DMS79 treated with DMSO at 0.1 percent for 48 hours (cell line): ENCODE data around the gene MAP4K3.

Experiments
- DNase-seq: peaks from one replicate; lab custom pipeline; 2025; lab: John Stamatoyannopoulos, UW

MAP4K3 gene

DNA sequence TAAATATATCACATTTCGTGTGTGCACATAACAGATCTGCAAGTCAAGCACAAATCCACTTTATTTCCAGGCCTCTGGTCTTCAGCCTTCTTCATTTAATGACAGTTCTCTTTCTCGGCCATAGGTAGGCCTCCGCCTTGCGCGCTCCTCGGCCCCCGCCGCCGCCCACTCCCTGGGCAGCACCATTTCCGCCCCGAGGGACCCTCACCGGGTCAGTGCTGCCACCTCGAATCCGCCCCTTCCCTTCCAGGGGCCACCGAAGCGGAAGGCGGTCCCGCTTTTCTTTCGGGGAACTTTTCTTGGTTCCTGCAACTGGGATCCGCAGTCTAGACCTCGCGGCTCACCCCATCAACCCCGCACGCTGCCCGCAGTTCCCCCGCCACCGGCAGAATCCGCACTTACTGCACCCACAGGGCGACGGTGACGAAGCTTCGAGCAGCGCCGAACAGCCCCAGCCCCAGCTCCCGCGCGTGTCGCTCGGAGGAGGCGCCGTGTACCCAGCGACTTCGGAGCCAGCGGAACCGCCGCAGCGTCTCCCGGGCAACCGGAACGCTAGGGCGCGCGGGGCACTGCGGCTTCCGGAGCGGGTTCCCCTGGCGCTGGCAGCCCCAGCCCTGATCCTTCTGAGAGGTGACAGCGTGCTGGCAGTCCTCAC lies 193.5 kb downstream of the MAP4K3 start, which contains the start of gene CDKL4:
Gene CDKL4, minus strand, starts transcription at position 502 of the 655 bp plus-strand sequence.
- no peak for DNase-seq

DNA sequence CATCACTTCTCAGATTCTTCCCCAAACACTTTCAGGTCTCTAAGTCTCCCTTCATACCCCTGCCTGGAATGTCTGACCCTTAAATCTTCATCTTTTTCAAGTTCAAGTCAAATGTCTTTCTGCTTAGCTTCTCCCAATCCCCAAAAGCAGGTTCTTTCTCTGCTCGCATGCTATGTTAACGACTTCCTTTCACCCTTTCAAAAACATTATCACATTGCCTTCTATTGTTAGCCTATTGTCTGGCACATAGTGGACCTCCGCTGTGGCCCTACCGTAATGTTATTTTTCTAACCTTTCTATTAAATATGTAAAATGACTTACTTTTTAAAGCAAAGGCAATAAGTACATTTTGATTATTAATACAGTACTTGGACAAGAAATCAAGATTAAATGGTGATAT lies 195.5 kb downstream of the MAP4K3 start:
- no peak for DNase-seq

DNA sequence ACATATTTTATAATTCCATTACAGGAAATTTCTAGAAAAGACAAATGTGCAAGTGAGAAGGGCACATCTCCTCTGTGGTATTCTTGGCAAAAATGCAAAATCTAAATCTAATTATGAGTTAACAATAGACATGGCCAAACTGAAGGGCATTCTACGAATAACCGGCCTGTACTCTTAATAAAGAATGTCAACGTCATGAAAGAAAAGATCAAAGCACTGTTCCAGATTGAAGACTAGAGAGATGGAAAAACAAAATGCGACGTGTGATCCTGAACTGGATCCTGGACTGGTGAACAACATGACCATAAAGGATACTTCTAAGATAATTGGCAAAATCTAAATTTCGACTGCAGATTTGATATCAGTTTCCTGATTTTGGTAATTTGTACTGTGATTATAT lies 196.3 kb downstream of the MAP4K3 start:
- DNase-seq = no peak

DNA sequence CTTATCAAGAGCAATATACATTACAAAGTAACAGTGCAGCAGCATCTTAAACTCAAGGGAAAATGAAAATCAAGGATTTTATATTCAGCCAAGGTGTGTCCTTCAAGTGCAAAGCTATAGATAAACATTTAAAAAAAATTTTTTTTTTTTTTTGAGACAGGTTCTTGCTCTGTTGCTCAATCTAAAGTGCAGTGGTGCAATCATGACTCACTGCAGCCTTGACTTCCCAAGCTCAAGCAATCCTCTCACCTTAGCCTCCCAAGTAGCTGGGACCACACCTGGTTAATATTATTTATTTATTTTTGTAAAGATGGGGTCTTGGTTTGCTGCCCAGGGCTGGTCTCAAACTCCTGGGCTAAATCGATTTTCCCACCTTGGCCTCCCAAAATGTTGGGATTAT lies 202.3 kb downstream of the MAP4K3 start:
- no peak for DNase-seq

GRCh38 chr2:39232141-39232540 lies 204.9 kb downstream of the MAP4K3 start:
- no peak for DNase-seq

DNA sequence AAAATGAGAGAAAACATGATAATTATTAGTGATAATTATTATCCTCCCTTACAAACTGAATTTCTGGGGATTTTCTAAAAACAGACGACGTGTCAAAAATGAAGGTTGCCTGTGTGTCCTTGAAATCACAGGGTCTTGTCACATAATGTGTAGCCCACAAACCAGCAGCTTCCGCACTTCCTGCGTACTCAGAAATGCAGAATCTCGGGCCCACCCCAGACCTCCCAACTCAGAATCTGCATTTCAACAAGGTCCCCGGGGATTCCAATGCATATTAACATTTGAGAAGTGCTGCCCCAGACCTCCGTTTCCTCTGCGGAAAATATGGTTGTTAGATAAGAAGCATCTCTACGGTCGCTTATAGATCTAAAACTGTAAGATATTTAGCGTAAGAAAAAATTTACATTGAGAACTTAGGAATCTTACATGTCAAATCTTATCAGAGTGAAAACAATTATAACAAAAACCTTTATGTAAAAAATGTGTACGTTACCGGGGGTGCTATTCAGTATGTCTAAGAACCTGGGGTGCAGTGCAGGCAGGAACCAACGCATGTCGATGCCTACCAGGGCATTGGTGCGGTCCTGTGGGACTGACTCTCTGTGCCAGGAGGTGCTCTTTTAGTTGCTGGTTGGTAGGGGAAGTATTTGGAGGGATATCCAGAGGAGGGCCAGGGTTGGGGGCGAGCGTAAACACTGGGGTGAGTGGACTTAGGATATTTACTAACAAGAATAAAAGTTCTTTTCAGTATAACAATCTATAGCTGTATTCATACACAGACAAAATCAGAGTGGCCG lies 208.5 kb downstream of the MAP4K3 start:
- no peak for DNase-seq

DNA sequence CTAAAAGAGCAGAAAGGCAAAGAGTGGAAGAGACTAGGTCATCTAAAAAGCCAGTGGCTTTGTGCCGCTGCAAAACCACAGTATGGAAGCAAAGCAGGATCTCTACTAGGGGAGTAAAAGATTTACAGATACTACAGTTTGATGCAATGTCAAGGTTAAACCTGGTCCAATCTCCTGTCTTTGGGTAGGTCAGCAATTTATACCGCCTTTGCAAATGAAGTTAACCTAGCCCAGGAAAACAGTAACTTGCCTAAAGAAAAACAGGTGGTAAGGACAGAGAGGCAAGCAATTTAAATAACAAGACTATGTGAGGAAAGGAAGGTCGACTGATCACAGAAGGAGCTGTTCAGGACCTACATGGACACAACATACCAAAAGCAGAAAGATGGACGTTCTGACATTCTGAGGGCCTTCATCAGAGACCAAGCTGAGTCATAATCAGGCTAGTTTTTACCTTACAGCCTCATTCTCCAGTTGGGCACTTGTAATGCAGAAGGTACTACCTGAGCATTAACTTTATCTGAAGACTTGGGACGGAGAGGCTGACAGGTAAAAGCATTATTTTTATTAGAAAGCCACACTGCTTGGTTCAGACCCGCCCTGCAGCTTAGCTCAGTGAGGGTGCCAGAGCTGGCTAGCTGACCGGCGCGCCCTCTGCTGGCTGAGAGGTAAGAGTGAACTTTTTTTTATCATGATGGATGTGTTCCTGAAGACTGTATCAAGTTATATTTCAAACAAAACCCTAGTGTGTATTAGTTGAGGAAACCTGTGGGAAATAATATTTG lies 209.3 kb downstream of the MAP4K3 start:
- peak; percentile 64 for DNase-seq

DNA sequence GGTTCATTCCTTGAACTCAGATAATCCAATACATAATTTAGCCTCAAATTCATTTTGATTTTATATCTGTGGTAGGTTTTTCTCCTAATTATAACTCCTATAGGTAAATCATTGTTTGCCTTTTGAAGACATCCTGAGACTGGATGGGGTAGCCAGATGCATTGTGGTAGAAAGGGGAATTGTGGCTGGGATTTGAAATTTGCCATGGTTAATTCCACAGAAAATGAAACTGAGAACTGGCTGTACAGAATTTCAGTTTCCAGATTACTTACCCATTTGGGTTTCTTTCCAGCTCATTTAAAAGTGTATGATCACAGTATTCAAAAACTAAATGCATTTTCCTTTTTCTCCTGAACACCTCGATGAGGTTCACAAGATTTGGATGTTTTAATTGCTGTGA lies 211.5 kb downstream of the MAP4K3 start:
- DNase-seq = no peak

- DNase-seq = no peak
These were observed 213.2 kb downstream of the MAP4K3 start for GRCh38 chr2:39223909-39224308.

GRCh38 chr2:39221459-39221858 lies 215.6 kb downstream of the MAP4K3 start:
- no peak for DNase-seq

- no peak for DNase-seq
These were observed 216.9 kb downstream of the MAP4K3 start for GRCh38 chr2:39220136-39220535.

DNA sequence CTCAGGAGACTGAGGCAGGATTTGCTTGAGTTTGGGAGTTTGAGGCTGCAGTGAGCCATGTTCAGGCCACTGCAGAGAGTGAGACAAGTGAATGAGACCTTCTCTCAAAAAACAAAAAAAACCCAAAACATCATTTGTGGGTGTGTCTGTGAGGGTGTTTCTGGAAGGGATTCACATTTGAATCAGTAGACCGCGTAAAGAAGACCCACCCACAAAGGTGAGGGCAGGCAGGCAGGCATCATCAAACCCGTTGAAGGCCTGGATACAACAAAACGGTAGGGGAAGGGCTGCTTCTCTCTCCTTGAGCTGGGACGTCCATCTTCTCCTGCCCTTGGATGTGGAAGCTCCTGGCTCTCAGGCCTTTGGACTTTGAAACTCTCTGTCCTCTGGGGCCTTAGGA lies 218.7 kb downstream of the MAP4K3 start:
- DNase-seq = no peak

GRCh38 chr2:39217192-39217550 lies 219.9 kb downstream of the MAP4K3 start:
- DNase-seq = no peak

- no peak for DNase-seq
These were observed 220.5 kb downstream of the MAP4K3 start for GRCh38 chr2:39216346-39217191.

DNA sequence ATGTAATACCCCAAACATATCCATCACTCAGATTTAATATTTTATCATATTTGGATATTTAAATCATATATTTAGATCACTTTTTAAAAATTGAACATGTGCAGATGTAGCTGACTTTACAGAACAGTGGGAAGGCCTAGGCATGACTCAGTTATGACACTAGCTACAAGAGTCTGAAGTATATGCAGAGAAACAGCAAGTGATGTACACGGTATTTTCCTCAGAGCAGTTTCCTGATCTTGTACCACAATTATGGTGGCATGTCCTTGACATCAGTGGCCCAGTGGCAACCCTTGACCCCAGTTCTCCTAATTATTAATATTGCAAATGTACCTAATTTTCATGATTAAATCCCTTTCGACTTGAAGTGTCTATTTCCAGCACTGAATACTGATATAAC lies 221.5 kb downstream of the MAP4K3 start:
- no peak for DNase-seq

DNA sequence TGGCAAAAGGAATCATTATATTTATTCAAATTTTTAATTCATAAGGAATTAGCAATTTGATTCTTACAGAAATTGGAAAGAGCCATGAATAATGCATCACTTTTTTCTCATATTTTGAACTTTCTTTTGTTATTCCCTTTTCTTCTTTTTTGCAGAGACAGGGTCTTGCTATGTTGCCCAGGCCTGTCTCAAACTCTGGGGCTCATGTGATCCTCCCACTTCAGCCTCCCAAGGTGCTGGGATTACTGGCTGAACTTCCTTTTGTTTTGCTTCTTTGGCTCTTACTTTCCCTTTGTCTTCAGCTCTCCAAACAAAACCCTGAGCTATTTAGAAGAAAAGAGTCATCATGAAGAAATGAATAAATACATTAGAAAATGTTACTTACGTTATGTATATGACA lies 224.1 kb downstream of the MAP4K3 start:
- no peak for DNase-seq

- no peak for DNase-seq
These were observed 226.2 kb downstream of the MAP4K3 start for GRCh38 chr2:39210846-39211245.

GRCh38 chr2:39203382-39203781 lies 233.7 kb downstream of the MAP4K3 start:
- no peak for DNase-seq

GRCh38 chr2:39202639-39203369 lies 234.3 kb downstream of the MAP4K3 start:
- DNase-seq = no peak
